Heart left ventricle (tissue), 13 donors: ENCODE measurements around the gene SSX2IP.
"Not testable (repeated sequence)": the region's sequence is repeated elsewhere in the genome, so short reads cannot be mapped to it uniquely, and the experiment has no call there.

ENCODE experiments used
- CTCF ChIP-seq, 12 donors: fragments of 200-600 bp; sonication (generic) in 4 of 12; IDR thresholded peaks; one replicate each; pipeline versions ENCODE4 v1.5.0 to v1.8.0; 2018 to 2022; ENCODE audit warnings: antibody characterized with exemption in 12 of 12, mild to moderate bottlenecking in 5 of 12
- POLR2A ChIP-seq, 2 donors: fragments of 450-650 bp; IDR thresholded peaks; one replicate each; pipeline ENCODE4 v1.6.1; 2017; ENCODE audit warnings: antibody characterized with exemption in 2 of 2, mild to moderate bottlenecking in 2 of 2, moderate library complexity in 2 of 2
- donor health status: ischemic (EF 13 %, LVEDD 7.1; RV severe dilation, severe dysfunction).
- donor health status: DM: no; HTN: yes; CAD: no.
- donor health status: DM: no; HTN: no; CAD: no.
- donor health status: ischemic (EF 25% LVEDD 6.9; RV normal size, moderate dysfunction).
- donor health status: ischemic (EF 25% LVEDD 5.7; RV mildly dilated, moderate dysfunction).
- donor health status: ischemic (EF 35%, LVEDD 5.7; RV mildly dilated, moderate dysfunction).
- donor health status: nonischemic (EF 11% LVEDD 7.7; RV severe dilation, severe dysfunction).
- donor health status: DM: yes; HTN: yes; CAD: no.
- donor health status: PGD.
- donor health status: ischemic (EF 29% LVEDD 5.4; RV normal size, mild dysfunction).
- donor health status: nonischemic (EF 23%, LVEDD 6.1; RV moderate dilation, normal function).

GRCh38 chr1:84594959-84595358 is 95.3 kb downstream of the SSX2IP start:
- not testable (repeated sequence) for TF ChIP-seq CTCF, POLR2A (IDR thresholded peaks at IDR 0.05)
